ENCODE data around the gene PBXIP1.

DNA sequence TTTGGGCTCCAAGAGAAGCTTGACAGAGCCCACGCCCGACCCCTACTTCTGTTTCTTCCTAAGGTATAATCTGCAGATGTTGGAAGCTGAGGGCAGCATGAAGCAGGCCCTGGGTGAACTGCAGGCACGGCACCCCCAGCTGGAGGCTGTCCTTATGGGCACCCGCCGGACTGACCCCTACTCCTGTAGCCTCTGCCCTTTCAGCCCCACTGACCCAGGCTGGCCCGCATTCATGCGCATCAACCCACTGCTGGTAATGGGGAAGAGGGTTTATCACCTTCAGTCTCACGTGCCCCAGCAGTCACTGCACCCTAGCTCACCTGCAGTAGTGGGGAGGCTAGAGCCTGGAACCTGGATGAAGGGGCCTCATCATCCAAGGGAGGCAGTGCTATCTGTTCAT is 34.4 kb upstream of the PBXIP1 start:
- TF ChIP-seq EZH2phosphoT487 (IDR thresholded peaks at IDR 0.05; ENCODE audit: insufficient read depth, low read depth), result no peak
- no peak for TF ChIP-seq EZH2 (IDR thresholded peaks at IDR 0.05; ENCODE audit: insufficient read depth, poor library complexity, severe bottlenecking)

All from GM23248 (cell line).